NCI-H526 (cell line): ENCODE data around the gene CCDC183.
"Not testable (repeated sequence)": the region's sequence is repeated elsewhere in the genome, so short reads cannot be mapped to it uniquely, and the experiment has no call there.

Source experiments
- DNase-seq, 2 experiments: peaks; one replicate each; lab custom pipeline; 2025; lab: John Stamatoyannopoulos, UW

Gene CCDC183

DNA sequence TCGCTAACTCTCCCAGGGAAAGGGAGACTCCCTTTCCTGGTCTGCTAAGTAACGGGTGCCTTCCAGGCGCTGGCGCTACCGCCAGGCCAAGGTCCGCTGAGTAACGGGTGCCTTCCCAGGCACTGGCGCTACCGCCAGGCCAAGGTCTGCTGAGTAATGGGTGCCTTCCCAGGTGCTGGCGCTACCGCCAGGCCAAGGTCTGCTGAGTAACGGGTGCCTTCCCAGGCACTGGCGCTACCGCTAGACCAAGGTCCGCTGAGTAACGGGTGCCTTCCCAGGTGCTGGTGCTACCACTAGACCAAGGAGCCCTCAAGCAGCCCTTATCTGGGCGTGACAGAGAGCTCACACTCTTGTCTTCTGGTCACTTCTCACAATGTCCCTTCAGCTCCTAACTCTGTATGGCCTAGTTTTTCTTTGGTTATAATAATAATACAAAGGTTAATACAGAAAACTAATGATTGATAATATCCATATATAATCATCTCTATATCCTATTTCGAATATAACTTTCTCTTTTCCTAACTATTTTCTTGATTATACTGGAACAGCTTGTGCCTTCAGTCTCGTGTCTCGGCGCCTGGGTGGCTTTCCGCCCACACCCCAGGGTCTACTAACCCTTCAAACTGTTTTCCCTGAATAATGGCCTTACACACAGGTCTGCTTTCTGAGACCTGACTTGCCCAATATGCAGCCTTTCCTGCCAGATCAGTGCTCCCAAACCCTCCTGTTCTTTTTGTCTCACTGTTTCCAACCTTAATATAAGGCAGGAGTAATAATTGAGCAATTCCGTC, 10.4 kb upstream of the CCDC183 start:
- not testable (repeated sequence) for DNase-seq

DNA sequence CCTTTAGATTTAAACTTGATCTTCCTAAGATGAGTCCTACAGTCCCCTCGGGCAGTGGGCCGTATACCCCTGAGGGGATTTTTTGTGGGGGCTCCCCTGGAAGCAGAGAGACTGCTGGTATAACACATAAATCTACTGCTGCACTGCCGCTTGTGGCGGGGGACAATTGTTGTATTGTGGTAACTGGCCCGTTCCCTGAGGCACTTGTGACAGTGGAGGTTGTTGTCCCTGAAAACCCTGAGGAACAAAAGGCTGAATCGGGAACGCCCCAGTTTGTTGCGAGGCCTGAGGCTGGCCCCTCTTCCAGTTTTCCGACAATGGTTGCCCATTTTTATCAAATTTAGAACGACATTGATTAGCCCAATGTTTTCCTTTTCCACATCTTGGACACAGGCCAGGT, 9.7 kb upstream of the CCDC183 start:
- no peak for DNase-seq

DNA sequence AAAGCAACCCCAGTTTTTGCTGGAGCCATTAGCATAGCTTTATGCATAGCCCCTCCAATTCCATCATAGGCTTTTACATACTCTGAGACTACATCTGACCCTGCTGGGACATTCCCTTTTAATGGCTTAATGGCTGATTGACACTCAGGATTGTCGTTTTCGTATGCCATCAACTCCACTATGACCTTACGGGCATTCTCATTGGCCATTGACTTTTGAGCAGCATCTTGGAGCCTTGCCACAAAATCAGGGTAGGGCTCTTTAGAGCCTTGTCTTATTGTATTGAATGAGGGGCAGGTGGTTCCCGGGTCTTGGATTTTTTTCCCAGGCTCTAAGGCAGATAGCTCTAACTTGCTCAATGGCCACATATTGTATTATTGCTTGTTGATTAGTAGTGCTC, 9.2 kb upstream of the CCDC183 start:
- DNase-seq: not testable (repeated sequence)

DNA sequence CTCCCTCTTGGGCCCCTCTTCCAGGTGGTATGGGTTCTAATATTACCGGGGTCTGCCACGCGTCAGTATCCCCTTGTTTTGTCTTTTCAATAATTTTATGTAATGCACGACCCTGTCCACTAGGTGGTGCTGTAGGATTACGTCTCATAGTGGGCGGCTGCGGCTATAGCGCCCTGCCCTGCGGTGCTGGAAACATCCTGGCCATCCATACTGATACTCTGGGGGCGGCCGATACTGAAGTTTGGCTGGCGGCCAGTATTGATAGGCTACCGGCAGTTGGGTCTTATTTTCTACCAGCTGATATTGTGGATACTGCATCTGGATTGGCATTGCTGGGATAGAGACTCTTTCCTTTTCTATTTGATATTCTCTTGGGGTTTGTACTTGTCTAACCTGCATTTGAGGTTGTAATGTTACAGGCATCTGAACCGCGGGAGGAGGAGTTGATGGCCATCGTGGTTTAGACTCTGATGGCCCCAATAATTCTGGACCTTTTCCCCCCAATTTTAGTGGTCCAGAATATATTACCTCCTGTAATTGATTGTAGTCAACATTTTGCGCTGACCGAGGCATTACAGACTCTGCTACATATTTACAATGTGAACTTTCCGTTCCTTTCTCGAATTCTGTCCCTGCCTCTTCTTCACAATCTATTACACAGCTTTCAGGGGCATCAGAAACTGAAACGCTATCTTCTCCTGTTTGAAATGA, 8.3 kb upstream of the CCDC183 start:
- peak; percentile 43 to 68 for DNase-seq

DNA sequence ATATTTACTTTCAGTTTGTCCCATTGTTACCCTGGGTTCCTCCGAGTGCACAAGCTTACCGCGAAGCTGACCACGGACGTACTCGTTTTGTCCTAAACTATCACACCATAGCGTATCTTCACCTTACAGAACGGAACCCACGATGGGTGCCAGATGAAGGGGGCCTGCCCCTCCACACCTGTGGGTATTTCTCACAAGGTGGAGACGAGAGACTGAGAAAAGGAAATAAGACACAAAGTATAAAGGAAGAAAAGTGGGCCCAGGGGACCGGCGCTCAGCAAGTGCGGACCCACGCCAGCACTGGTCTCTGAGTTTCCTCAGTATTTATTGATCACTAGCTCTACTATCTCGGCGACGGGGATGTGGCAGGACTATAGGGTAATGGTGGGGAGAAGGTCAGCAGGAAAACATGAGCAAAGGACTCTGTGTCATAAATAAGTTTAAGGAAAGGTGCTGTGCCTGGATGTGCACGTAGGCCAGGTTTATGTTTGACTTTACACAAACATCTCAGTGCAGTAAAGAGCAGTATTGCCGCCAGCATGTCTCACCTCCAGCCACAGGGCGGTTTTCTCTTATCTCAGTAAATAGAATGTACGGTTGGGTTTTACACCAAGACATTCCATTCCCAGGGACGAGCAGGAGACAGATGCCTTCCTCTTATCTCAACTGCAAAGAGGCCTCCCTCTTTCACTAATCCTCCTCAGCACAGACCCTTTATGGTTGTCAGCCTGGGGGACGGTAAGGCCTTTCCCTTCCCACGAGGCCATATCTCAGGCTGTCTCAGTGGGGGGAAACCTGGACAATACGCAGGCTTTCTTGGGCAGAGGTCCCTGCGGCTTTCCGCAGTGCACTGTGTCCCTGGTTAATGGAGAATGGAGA, 7.3 kb upstream of the CCDC183 start:
- not testable (repeated sequence) for DNase-seq

DNA sequence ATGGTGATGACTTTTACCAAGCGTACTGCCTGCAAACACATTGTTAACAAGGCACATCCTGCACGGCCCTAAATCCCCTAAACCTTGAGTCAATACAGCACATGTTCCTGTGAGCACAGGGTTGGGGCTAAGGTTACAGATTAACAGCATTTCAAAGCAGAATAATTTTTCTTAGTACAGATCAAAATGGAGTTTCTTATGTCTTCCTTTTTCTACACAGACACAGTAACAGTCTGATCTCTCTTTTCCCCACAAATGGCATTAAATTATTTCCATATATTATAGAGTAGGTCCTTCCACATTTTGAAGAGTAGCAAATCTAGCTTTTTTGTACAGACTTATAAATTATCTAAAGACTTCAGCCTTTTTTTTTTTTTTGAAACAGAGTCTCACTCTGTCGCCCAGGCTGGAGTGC, 6.6 kb upstream of the CCDC183 start:
- DNase-seq: no peak

DNA sequence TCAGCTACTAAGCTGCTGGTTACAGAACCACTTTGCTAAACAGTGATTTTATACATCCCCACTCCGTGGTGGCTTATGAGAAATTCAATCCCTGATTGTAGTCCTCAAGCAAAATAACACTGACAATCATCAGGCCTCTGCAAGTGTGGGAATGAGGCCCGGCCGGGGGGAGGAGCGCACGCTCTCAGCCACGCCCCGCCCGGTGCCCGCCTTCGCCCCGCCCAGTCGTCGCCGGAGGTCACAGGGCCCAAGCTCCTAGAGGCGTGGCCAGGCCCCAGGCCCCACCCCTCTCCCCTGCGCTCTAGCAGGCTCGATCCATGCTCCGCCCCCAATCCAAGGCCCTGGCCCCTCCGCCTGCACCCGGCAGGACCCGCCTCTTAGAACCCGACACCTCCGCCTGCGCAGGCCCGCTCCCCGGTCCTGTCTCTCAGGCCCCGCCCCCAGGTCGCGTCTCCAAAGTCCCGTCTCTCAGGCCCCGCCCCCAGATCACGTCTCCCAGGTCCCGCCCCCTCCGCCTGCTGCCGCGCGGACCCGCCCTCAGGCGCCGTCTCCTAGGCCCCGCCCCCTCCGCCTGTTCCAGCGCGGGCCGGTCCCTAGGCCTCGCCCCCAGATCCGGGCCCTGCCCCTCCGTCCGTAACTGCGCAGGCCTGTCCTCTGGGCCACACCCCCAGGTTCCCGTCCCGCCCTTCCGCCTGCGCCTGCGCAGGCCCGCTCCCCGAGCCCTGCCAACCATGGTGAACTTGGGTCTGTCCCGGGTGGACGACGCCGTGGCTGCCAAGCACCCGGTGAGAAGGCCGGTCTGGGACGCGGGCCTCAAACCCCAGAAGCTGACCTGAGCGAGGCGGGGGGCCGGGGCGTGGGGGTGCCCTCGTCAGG, 5.3 kb upstream of the CCDC183 start, which contains the start of gene TMEM141:
Gene TMEM141, plus strand, starts transcription at position 705 of the 876 bp plus-strand sequence. Its CDS starts 27 bp downstream, at position 732.
- peak; percentile 94 to 99 for DNase-seq

DNA sequence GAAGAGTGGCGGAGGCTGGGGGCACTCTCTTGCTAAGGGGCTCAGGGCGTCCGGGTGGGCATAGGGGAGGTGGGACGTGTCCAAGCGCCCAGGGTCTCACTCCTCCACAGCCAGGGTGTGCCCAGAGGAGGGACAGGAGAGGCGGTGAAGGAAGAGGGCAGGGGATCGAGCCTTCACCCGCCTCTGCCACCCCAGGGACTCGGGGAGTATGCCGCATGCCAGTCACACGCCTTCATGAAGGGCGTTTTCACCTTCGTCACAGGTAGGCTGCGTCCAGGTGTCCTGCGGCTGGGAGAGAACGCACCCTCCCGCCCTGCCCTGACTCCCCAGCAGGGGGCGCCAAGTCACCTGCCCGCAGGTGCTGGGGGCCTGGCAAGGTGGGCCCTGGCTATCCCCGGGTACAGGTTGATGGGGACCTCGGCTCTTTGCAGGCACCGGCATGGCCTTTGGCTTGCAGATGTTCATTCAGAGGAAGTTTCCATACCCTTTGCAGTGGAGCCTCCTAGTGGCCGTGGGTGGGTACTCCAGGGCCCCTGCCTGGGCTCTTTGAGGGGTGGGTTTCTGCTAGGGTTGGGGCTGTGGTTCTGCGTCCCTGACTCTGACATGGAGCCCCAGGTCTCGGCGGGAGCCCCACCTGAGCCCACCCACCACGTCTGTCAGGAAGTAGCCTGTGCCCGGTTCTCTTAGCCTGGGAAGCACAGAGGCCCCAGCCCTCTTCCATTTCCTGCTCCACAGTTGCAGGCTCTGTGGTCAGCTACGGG, 4.4 kb upstream of the CCDC183 start:
- DNase-seq: peak; percentile 63 to 72

DNA sequence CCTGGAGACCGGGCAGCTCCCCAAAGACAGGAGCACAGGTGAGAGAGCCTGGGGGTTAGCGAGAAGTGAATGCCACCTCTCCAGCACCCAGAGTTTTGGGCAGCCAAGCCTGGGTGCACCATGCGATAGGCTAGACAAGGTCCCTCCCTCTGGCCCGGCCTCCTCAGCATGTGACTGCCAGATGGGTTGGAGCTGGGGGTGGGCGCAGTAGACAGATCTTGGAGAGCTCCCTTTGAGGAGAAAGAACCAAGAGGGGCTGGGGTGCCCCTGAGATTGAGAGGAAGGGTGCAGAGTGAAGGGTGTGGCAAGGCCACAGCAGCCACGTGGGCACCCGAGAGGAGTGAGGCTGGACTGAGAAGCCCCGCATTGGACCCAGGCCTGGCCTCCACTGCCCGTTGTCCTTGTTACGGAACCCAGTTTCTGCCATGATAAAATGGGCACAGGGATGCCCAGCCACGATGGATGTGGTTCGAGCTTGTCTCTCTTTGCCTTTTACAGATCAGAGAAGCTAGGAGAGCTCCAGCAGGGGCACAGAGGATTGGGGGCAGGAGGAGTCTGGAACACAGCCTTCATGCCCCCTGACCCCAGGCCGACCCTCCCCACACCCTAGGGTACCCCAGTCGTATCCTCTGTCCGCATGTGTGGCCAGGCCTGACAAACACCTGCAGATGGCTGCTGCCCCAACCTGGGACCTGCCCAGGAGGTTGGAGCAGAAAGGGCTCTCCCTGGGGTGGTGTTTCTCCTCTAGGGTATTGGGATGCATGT, 3.6 kb upstream of the CCDC183 start:
- DNase-seq: no peak

DNA sequence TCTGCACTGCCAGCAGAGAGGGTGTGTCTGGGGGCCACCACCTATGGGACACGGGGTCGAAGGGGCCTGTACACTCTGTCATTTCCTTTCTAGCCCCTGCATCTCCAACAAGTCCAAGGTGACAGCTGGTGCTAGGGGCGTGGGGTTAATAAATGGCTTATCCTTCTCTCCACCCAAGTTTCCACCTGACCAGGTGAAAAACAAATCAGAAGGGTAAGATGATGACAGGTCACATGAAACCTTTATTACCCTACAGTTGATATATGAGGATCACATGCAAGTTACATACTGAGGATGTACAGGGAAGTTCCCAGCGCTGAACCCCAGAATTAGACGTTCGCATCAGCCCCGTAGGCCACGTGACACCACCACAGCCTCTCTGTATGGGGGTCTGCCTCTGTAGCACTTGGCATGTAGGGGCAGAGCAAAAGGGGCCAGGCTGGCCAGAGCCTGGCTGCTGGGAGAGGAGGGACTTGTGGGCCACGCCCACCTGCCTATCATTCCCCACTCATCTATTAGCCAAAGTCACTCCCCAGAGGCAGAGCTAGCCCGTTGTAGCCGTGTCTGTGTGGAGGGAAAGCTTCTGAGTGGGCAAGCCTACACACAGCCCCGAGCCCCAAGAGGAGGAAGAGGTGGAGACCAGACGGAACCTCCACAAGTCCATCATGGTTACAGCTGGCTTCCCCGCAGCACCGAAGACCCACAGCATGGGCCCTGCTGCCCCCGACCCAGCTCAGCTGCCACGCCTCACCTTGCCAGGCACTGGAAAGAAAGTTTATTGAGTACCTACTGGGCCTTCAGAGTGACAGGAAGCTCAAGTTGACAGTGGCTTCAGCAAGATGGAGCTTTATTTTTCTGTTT, 2.8 kb upstream of the CCDC183 start:
- peak in 1 of 2 experiments; percentile 34 for DNase-seq

DNA sequence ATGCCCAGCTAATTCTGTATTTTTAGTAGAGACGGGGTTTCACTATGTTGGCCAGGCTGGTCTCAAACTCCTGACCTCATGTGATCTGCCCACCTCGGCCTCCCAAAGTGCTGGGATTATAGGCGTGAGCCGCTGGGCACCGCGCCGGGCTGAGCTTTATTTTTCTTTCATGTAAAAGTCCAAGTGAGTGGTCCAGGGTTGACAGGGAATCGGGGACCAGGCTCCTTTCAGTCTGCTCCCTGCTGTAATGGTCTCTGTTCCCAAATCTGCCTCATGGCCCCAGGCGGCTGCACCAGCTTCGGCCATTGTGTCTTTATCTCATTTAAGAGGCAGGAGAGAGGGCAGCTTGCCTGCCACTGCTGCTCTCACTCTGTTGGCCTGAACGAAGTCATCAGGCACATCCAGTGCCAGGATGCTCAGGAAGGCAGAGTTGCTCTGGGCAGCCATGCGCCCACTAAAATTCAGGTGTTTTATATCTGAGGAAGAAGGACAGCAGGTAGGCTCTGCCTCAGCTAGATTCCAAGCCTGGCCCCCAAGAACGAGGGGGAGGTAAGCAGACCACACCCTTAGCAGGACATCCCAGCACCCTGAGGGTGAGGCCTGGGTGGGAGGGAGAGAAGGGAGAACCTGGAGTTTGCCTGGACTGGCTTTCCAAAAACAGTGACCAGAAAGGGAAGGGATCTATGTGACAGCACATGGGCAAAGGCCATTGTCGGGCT, 1.7 kb upstream of the CCDC183 start:
- DNase-seq: no peak

DNA sequence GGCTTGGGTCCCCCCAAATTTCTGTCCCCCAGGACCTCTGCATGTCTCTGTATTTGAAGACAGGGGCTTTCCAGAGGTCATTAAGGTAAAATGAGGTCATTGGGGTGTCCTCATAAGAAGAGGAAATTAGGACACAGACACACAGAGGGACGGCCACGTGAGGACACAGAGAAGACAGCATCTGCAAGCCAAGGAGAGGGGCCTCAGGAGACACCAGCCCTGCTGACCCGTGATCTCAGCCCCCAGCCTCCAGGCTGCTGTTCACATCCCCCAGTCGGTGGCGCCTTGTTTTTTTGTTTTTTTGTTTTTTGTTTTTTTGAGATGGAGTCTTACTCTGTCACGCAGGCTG, 1.2 kb upstream of the CCDC183 start:
- no peak for DNase-seq

DNA sequence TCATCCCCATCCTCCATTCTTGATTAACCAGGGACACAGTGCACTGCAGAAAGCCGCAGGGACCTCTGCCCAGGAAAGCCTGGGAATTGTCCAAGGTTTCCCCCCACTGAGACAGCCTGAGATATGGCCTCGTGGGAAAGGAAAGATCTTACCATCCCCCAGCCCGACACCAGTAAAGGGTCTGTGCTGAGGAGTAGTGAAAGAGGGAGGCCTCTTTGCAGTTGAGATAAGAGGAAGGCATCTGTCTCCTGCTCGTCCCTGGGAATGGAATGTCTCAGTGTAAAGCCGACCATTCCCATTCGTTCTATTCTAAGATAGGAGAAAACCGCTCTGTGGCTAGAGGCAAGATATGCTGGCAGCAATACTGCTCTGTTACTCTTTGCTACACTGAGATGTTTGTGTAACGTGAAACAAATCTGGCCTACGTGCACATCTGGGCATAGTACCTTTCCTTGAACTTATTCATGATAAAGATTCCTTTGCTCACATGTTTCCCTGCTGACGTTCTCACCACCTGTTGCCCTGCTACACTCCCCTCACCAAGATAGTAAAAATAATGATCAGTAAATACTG, 723 bp downstream of the CCDC183 start:
- DNase-seq: not testable (repeated sequence)

DNA sequence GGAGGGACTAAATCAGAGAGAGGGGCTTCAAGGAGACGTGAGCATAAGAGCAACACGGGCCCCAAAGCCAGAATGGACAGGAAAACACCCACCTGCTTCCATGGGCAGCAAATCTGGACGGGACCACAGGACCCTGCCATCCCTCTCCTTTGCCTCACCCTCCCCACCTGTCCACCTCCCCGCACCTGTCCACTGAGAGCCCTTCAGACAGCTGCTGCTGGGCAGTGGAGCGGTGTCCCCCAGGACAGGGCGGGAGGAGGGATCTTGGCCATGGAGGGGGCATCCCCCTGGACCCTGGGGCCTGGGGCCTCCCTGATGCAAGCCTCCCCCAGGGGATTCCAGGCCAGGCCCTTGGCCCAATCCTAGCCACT, 2.6 kb downstream of the CCDC183 start:
- no peak for DNase-seq

DNA sequence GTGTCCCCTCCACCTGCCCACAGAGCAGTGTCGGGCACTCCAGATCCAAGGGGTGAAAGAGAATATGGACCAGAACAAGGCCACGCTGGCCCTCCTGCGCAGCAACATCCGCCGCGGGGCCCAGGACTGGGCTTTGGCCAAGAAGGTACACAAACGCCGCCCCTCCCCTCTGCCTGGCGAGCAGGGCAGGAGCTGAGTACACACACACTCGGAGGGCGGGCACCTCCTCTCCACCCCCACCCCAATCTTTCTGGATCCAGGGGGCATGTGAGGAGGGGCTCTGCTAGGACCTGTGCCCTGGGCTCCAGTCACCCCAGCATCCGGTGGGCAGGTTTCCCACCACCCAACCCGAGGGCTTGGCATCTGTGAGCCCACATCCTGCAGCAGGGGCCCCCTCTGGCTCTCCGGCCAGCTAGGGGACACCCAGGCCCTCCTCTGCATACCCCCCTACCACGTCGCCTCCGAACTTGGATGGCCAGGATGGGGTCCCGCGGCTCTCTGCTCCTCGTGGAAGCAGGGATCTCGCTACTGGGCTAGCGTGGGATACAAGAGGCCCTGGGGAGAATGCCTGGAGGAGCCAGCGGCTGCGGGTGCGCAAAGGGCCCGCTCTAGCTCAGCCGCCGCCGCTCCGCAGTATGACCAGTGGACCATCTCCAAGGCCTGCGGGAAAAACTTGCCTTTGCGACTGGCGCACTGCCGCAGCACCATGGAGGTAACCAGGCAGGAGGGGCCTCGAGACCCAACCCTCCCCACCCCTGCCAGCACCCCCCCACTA, 3.1 kb downstream of the CCDC183 start:
- peak in 1 of 2 experiments; percentile 65 for DNase-seq

DNA sequence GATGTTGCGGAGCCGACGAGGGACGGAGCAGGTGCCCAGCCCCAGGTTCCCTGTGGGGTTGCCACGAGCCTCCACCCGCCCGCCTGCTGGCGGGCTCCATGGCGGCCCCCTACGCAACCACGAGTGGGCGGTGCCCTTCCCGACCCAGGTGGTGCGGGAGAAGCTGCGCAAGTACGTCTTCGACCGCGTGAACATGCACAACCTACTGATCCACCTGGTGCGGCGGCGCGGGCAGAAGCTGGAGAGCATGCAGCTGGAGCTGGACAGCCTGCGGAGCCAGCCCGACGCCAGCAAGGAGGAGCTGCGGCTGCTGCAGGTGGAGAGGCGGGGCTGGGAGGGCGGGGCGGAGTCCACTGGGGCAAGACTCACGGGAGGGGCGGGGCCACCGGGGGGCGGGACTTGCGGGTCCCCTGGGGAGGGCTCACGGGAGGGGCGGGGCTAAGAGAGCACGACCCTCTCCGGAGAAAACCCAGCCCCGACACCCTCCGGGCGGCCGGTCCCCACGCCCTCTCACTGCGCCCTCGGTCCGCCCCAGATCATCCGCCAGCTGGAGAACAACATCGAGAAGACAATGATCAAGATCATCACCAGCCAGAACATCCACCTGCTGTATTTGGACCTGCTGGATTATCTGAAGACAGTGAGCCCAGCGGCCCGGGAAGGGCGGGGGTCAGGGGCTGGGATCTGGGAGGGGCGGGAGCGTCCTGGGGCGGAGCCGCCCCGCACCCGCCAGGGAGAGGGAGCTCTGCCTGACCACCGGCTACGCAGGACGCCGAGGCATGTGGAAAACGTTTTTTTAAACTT, 3.9 kb downstream of the CCDC183 start:
- DNase-seq: peak; percentile 75 to 92
